Measurements from ENCODE around the gene STAT1. TPM values are rescaled to one million over a fixed set of nuclear protein-coding genes. Genes with fewer than 3 reads are reported as not detected.

STAT1 gene
- total and polyA plus RNA-seq, 10 of the 15 experiments (the other 5 are each of a cell fraction or from before 2014, with no cell fraction given): 81.8 to 398 (median 307) TPM

DNA sequence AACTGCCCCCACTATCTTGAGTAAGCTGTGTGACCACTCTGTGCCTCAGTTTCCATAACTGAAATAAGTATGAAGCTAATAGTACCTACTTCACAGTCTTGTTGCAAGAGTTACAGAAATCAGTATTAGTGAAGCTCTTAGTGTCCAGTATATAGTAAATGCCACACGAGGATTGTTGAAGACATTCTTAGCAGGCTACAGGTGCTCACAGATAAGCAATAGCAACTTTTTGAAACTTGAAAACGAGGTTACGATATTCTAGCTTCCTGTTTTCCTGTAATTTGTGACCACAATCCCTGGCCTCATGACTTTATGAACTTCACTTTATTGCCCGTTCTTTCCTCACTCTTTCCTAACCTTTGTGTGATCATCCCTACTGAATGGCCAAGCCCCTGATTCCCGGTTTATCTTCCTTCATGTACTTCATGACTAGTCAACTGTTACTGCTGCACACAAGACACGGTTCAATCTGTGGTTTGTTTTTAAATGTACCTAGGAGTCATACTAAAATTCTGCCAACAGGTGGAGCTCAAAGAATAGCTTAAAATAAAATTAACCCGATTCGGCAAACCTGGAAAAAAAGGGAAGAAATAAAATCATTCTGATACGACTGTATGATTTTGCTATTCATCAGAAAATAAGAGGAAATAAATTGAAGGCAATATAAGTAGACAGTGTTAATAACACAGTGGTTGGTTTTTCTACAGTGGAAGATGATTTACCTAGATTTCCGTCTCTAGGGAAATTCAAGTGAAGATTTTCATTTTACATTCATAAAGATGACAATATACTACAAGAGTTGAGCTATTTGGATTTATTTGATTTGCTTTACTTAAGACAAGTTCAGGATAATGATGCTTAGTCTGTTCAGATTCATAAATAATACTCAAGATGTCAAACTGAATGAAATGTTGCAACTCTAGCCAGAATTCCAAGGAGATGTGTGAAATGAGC, 38.1 kb upstream of the STAT1 start:
- Histone ChIP-seq H3K4me1 (ENCODE audit: control insufficient read depth, insufficient read depth, low read length) (peaks cover 6% of the 10 kb centered on the region), H2AFZ (ENCODE audit: control insufficient read depth, low read depth, low read length) (peak overlapping the region; percentile 35; the same call in 1 of the 2 replicates), H3K9ac (ENCODE audit: control insufficient read depth, insufficient read depth, low read length) (no peak overlapping the region), H3K4me2 (ENCODE audit: control insufficient read depth, insufficient read depth) (peak overlapping the region; percentile 38; the same call in 1 of the 2 replicates), H3K9me3 (replicated peaks; ENCODE audit: control insufficient read depth, insufficient read depth, low read length) (no peaks in the 10 kb centered on the region), H3K27me3 (replicated peaks in 1 of 2; ENCODE audit: control insufficient read depth in 2 of 2, insufficient read depth in 2 of 2, low read length in 1 of 2) (no peaks in the 10 kb centered on the region), H3K4me3 (no peak overlapping the region), H4K20me1 (ENCODE audit: control insufficient read depth, insufficient read depth) (no peaks in the 10 kb centered on the region), H3K27ac (ENCODE audit: control insufficient read depth, insufficient read depth) (no peak overlapping the region), H3K36me3 (ENCODE audit: control insufficient read depth in 2 of 2, insufficient read depth in 2 of 2, low read length in 1 of 2) (no peaks in the 10 kb centered on the region), H3K79me2 (ENCODE audit: control insufficient read depth, insufficient read depth, low read length) (no peaks in the 10 kb centered on the region)
- FAIRE-seq (peak; percentile 89), ATAC-seq (peak; percentile 66), DNase-seq (ENCODE audit: low read depth, low spot score) (peak; percentile 12)
- POLR2A ChIA-PET: interaction anchor here (0.6 to 2.6 kb wide), 3 partner anchors 52 to 288 kb away, joined by 3 to 13 read pairs (median 3); no protein-coding TSS in a partner anchor
- SMC1A ChIA-PET (ENCODE audit: uncharacterized antibody, unreplicated experiment): interaction anchor here (0.6 to 8.2 kb wide), 55 partner anchors 8 to 1513 kb away, joined by 3 to 393 read pairs (median 4); partner anchors contain the start of gene STAT4
- 5% methylated on average over 10 of the region's 10 CpGs for WGBS (ENCODE audit: insufficient coverage, insufficient replicate concordance, low lambda C conversion rate, missing lambda C conversion rate)
- intact Hi-C loops (cut with micrococcal nuclease; ENCODE audit: unreplicated experiment) (loop anchor here (1.0 to 10.0 kb wide), 3 partner anchors 99 to 253 kb away; no protein-coding TSS in a partner anchor), in situ Hi-C loops (cut with MboI) (loop anchor here (5.0 to 10.0 kb wide), 2 partner anchors 100 to 473 kb away; partner anchors contain the start of gene STAT4)
- RAD21 ChIA-PET (ENCODE audit: unreplicated experiment): interaction anchor here (0.8 to 8.3 kb wide), 30 partner anchors 10 to 503 kb away, joined by 3 to 324 read pairs (median 4); partner anchors contain the start of gene STAT4
- BruUV-seq (replicated peaks): no TSS peak
- CTCF ChIA-PET: interaction anchor here (0.6 to 9.4 kb wide), 66 partner anchors 11 to 1110 kb away, joined by 3 to 659 read pairs (median 4); partner anchors contain the start of genes STAT1 and STAT4
- TF ChIP-seq BMI1 (IDR thresholded peaks at IDR 0.05; ENCODE audit: borderline replicate concordance) (no peak), IKZF2 (IDR thresholded peaks at IDR 0.05) (peak; percentile 44 to 55), RBBP5 (conservative IDR thresholded peaks at IDR 0.05) (no peak), FOXM1 (IDR thresholded peaks at IDR 0.05; ENCODE audit: low read depth, low read length) (0 out of 2 replicates have a peak, but pooled peaks have one; percentile 35), RUNX3 (IDR thresholded peaks at IDR 0.05; ENCODE audit: low read length) (peak; percentile 70), IKZF1 (conservative IDR thresholded peaks at IDR 0.05) (peak; percentile 36; the same call in 1 of the 2 replicates), SMC3 (IDR thresholded peaks at IDR 0.05; ENCODE audit: borderline replicate concordance, low read length) (peak; percentile 78; the same call in 1 of the 2 replicates), ZBED1 (IDR thresholded peaks at IDR 0.05; ENCODE audit: borderline replicate concordance) (no peak), RAD21 (IDR thresholded peaks at IDR 0.05; ENCODE audit: insufficient read depth, low read depth, low read length) (peak; percentile 86), ZNF24 (IDR thresholded peaks at IDR 0.05) (0 out of 2 replicates have a peak, but pooled peaks have one; percentile 21)
- TF ChIP-seq, protein P1, sequence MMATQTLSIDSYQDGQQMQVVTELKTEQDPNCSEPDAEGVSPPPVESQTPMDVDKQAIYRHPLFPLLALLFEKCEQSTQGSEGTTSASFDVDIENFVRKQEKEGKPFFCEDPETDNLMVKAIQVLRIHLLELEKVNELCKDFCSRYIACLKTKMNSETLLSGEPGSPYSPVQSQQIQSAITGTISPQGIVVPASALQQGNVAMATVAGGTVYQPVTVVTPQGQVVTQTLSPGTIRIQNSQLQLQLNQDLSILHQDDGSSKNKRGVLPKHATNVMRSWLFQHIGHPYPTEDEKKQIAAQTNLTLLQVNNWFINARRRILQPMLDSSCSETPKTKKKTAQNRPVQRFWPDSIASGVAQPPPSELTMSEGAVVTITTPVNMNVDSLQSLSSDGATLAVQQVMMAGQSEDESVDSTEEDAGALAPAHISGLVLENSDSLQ (IDR thresholded peaks at IDR 0.05): no peak
- TF ChIP-seq, protein P2, sequence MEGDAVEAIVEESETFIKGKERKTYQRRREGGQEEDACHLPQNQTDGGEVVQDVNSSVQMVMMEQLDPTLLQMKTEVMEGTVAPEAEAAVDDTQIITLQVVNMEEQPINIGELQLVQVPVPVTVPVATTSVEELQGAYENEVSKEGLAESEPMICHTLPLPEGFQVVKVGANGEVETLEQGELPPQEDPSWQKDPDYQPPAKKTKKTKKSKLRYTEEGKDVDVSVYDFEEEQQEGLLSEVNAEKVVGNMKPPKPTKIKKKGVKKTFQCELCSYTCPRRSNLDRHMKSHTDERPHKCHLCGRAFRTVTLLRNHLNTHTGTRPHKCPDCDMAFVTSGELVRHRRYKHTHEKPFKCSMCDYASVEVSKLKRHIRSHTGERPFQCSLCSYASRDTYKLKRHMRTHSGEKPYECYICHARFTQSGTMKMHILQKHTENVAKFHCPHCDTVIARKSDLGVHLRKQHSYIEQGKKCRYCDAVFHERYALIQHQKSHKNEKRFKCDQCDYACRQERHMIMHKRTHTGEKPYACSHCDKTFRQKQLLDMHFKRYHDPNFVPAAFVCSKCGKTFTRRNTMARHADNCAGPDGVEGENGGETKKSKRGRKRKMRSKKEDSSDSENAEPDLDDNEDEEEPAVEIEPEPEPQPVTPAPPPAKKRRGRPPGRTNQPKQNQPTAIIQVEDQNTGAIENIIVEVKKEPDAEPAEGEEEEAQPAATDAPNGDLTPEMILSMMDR (IDR thresholded peaks at IDR 0.05 in 2 of 3, conservative IDR thresholded peaks at IDR 0.05 in 1 of 3; ENCODE audit: control insufficient read depth in 2 of 3, extremely low read depth in 1 of 3, insufficient read depth in 1 of 3, low read depth in 3 of 3, low read length in 3 of 3): peak; percentile 48 to 69 (median 60)
- TF ChIP-seq, protein P3, sequence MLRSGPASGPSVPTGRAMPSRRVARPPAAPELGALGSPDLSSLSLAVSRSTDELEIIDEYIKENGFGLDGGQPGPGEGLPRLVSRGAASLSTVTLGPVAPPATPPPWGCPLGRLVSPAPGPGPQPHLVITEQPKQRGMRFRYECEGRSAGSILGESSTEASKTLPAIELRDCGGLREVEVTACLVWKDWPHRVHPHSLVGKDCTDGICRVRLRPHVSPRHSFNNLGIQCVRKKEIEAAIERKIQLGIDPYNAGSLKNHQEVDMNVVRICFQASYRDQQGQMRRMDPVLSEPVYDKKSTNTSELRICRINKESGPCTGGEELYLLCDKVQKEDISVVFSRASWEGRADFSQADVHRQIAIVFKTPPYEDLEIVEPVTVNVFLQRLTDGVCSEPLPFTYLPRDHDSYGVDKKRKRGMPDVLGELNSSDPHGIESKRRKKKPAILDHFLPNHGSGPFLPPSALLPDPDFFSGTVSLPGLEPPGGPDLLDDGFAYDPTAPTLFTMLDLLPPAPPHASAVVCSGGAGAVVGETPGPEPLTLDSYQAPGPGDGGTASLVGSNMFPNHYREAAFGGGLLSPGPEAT (IDR thresholded peaks at IDR 0.05; ENCODE audit: low read depth): peak; percentile 13; the same call in 1 of the 2 replicates

Measured in GM12878 (cell line).